PC-9 (cell line): ENCODE results near the gene MAGI3. TPM values are rescaled to one million over a fixed set of nuclear protein-coding genes. Genes with fewer than 3 reads are reported as not detected.

Experiments
- BruUV-seq: library from RNA; stranded (reverse); fragments of 400-500 nt; replicated peaks from 2 replicates; lab custom pipeline; 2021; lab: Mats Ljungman, UMichigan
- CTCF ChIA-PET: fragments of 300-600 bp; sonication (Branson Sonifier 250); formaldehyde crosslinking; loops from one replicate; lab custom pipeline; 2022; ENCODE audit warnings: antibody characterized with exemption; lab: Charles Lee
- POLR2A ChIA-PET: fragments of 300-600 bp; sonication (Branson Sonifier 250); formaldehyde crosslinking; loops from one replicate; lab custom pipeline; 2022; ENCODE audit warnings: antibody characterized with exemption; ENCODE audit not compliant: unreplicated experiment; lab: Charles Lee
- DNase-seq, 2 experiments: peaks; one replicate each; pipeline versions ENCODE4 v3.0.0 to v3.0.0-alpha.2; 2015 to 2022; ENCODE audit warnings: mixed read lengths in 1 of 2
- H2AFZ ChIP-seq: fragments of 200-600 bp; sonication (generic); 2 replicates; pipeline ENCODE4 v1.8.1; 2017; ENCODE audit warnings: antibody characterized with exemption
- H3F3A ChIP-seq: fragments of 200-600 bp; sonication (generic); 2 replicates; pipeline ENCODE4 v1.8.1; 2017; ENCODE audit warnings: antibody characterized with exemption, mild to moderate bottlenecking, low read depth; ENCODE audit not compliant: insufficient read depth
- H3K27ac ChIP-seq: fragments of 200-600 bp; sonication (generic); 2 replicates; pipeline ENCODE4 v1.6.1; 2016; ENCODE audit warnings: mixed run types
- H3K27me3 ChIP-seq: fragments of 200-600 bp; sonication (generic); 2 replicates; pipeline ENCODE4 v1.6.1; 2016; ENCODE audit warnings: low read depth, mixed run types; ENCODE audit not compliant: insufficient read depth
- H3K36me3 ChIP-seq: fragments of 200-600 bp; sonication (generic); 2 replicates; pipeline ENCODE4 v1.6.1; 2016; ENCODE audit warnings: low read depth, mixed run types
- H3K4me1 ChIP-seq: fragments of 200-600 bp; sonication (generic); replicated peaks from 2 replicates; pipeline ENCODE4 v1.6.1; 2016; ENCODE audit warnings: mixed run types; ENCODE audit not compliant: insufficient read depth
- H3K4me2 ChIP-seq: fragments of 200-600 bp; sonication (generic); 2 replicates; pipeline ENCODE4 v1.6.1; 2017; ENCODE audit warnings: mixed run types
- H3K4me3 ChIP-seq: fragments of 200-600 bp; sonication (generic); 2 replicates; pipeline ENCODE4 v1.6.1; 2016; ENCODE audit warnings: mixed run types
- H3K79me2 ChIP-seq: fragments of 200-600 bp; sonication (generic); 2 replicates; pipeline ENCODE4 v1.6.1; 2017; ENCODE audit warnings: low read depth, mixed run types
- H3K9me2 ChIP-seq: fragments of 200-600 bp; sonication (generic); 2 replicates; pipeline ENCODE4 v1.8.1; 2017; ENCODE audit warnings: mild to moderate bottlenecking; ENCODE audit not compliant: insufficient read depth
- H3K9me3 ChIP-seq: fragments of 200-600 bp; sonication (generic); 2 replicates; pipeline ENCODE4 v1.8.1; 2016; ENCODE audit warnings: low read depth; ENCODE audit not compliant: insufficient read depth
- H4K20me1 ChIP-seq: fragments of 200-600 bp; sonication (generic); 2 replicates; pipeline ENCODE4 v1.8.1; 2017; ENCODE audit not compliant: insufficient read depth
- CTCF ChIP-seq: fragments of 200-600 bp; sonication (generic); conservative IDR thresholded peaks from 2 replicates; pipeline ENCODE4 v1.6.1; 2017; ENCODE audit warnings: mixed run types, antibody characterized with exemption, mild to moderate bottlenecking, moderate library complexity
- EZH2 ChIP-seq: fragments of 200-600 bp; sonication (generic); IDR thresholded peaks from 2 replicates; pipeline ENCODE4 v1.8.0; 2017; ENCODE audit warnings: antibody characterized with exemption, low read depth
- intact Hi-C: fragments of 100-400 bp; cut with micrococcal nuclease; formaldehyde crosslinking; loops from one replicate; pipeline ENCODE4 v1.10.0; 2022; ENCODE audit not compliant: unreplicated experiment
- total RNA-seq: library from RNA; stranded (reverse); gene quantifications from 2 replicates; pipeline ENCODE4 v1.2.3, GENCODE V29; 2021

Gene MAGI3
- total RNA-seq, 1 experiment from 2014 or later, result 17.3 TPM

- Histone ChIP-seq H3K79me2 (no peaks in the 10 kb centered on the region), H3K9me3 (no peaks in the 10 kb centered on the region), H3K4me2 (no peak overlapping the region), H3K27ac (no peak overlapping the region), H3F3A (peaks cover 10% of the 10 kb centered on the region; the same call in 1 of the 2 replicates), H3K4me3 (no peak overlapping the region), H3K9me2 (no peaks in the 10 kb centered on the region), H3K27me3 (no peaks in the 10 kb centered on the region), H3K4me1 (peaks cover 17% of the 10 kb centered on the region), H2AFZ (no peak overlapping the region), H4K20me1 (no peaks in the 10 kb centered on the region), H3K36me3 (no peaks in the 10 kb centered on the region)
- BruUV-seq, result no TSS peak
- POLR2A ChIA-PET, result no interaction called here
- TF ChIP-seq EZH2, result no peak
- TF ChIP-seq CTCF, result no peak
- DNase-seq, result no peak
- CTCF ChIA-PET, result no interaction called here
- intact Hi-C loops, result loop anchor here (10.0 kb wide), 2 partner anchors 218 to 278 kb away; partner anchors contain the start of gene MAGI3
Observed at GRCh38 chr1:113672491-113672890, 282.2 kb downstream of the MAGI3 start.

GRCh38 chr1:113674591-113674990, 284.3 kb downstream of the MAGI3 start:
- peaks cover 17% of the 10 kb centered on the region for H3K4me1 ChIP-seq
- H3K36me3 ChIP-seq, result no peaks in the 10 kb centered on the region
- H3K27ac ChIP-seq, result no peak overlapping the region
- no peak overlapping the region for H2AFZ ChIP-seq
- no peak overlapping the region for H3K4me3 ChIP-seq
- H3K27me3 ChIP-seq, result no peaks in the 10 kb centered on the region
- no peaks in the 10 kb centered on the region for H4K20me1 ChIP-seq
- POLR2A ChIA-PET, result no interaction called here
- H3K9me3 ChIP-seq, result no peaks in the 10 kb centered on the region
- TF ChIP-seq CTCF (no peak), EZH2 (no peak)
- H3F3A ChIP-seq, result peaks cover 10% of the 10 kb centered on the region; the same call in 1 of the 2 replicates
- peak in 1 of 2 experiments; percentile 85 for DNase-seq
- H3K9me2 ChIP-seq, result no peaks in the 10 kb centered on the region
- H3K4me2 ChIP-seq, result no peak overlapping the region
- CTCF ChIA-PET, result no interaction called here
- no TSS peak for BruUV-seq
- H3K79me2 ChIP-seq, result no peaks in the 10 kb centered on the region
- intact Hi-C loops, result loop anchor here (10.0 kb wide), 2 partner anchors 220 to 280 kb away; partner anchors contain the start of gene MAGI3

- no peaks in the 10 kb centered on the region for H3K36me3 ChIP-seq
- H3K9me2 ChIP-seq, result no peaks in the 10 kb centered on the region
- intact Hi-C loops, result loop anchor here (5.0 to 10.0 kb wide), 4 partner anchors 221 to 1283 kb away; partner anchors contain the start of genes MAGI3 and PPM1J
- ChIA-PET CTCF (interaction anchor here (0.6 to 0.8 kb wide), 2 partner anchors 534 to 535 kb away, joined by 4 to 7 read pairs; no protein-coding TSS in a partner anchor), POLR2A (no interaction called here)
- H3F3A ChIP-seq, result peaks cover 10% of the 10 kb centered on the region; the same call in 1 of the 2 replicates
- no peak for TF ChIP-seq CTCF
- no peak for TF ChIP-seq EZH2
- H2AFZ ChIP-seq, result no peak overlapping the region
- H3K9me3 ChIP-seq, result no peaks in the 10 kb centered on the region
- H3K27me3 ChIP-seq, result no peaks in the 10 kb centered on the region
- H3K4me3 ChIP-seq, result no peak overlapping the region
- no peak overlapping the region for H3K4me2 ChIP-seq
- DNase-seq, result no peak
- no peaks in the 10 kb centered on the region for H3K79me2 ChIP-seq
- no peaks in the 10 kb centered on the region for H4K20me1 ChIP-seq
- no peak overlapping the region for H3K27ac ChIP-seq
- peaks cover 17% of the 10 kb centered on the region for H3K4me1 ChIP-seq
- no TSS peak for BruUV-seq
Observed at GRCh38 chr1:113675302-113675701, 285.0 kb downstream of the MAGI3 start.
